H9 (cell line): ENCODE data around the gene PACS1. TPM values are rescaled to one million over a fixed set of nuclear protein-coding genes. Genes with fewer than 3 reads are reported as not detected.
A peak's percentile ranks its signal among the peaks of the same experiment; 100 is the strongest.

Source experiments
- DNase-seq: peaks from one replicate; pipeline ENCODE4 v3.0.0-alpha.2; 2017
- H2AFZ ChIP-seq: one replicate; pipeline ENCODE4 v1.6.1; 2013; ENCODE audit warnings: mild to moderate bottlenecking, low read length, control low read depth, moderate library complexity
- H2AK5ac ChIP-seq: 2 replicates; pipeline ENCODE4 v1.6.1; 2013; ENCODE audit warnings: low read length, control low read depth, mixed read lengths; ENCODE audit not compliant: insufficient read length
- H2BK120ac ChIP-seq: one replicate; pipeline ENCODE4 v1.6.1; 2013; ENCODE audit warnings: low read depth, mild to moderate bottlenecking, low read length, control low read depth, inconsistent platforms; ENCODE audit not compliant: poor library complexity, severe bottlenecking
- H2BK12ac ChIP-seq: 2 replicates; pipeline ENCODE4 v1.6.1; 2013; ENCODE audit warnings: low read length, control low read depth, mixed read lengths, low read depth; ENCODE audit not compliant: insufficient read length
- H2BK15ac ChIP-seq: 2 replicates; pipeline ENCODE4 v1.6.1; 2013; ENCODE audit warnings: low read depth, low read length, control low read depth
- H2BK20ac ChIP-seq: one replicate; pipeline ENCODE4 v1.6.1; 2013; ENCODE audit warnings: low read depth, mild to moderate bottlenecking, low read length, control low read depth, inconsistent platforms; ENCODE audit not compliant: poor library complexity, severe bottlenecking
- H2BK5ac ChIP-seq: 2 replicates; pipeline ENCODE4 v1.6.1; 2013; ENCODE audit warnings: low read length, control low read depth, mixed read lengths; ENCODE audit not compliant: insufficient read length
- H3K14ac ChIP-seq: 2 replicates; pipeline ENCODE4 v1.6.1; 2013; ENCODE audit warnings: low read length, control low read depth; ENCODE audit not compliant: insufficient read depth
- H3K18ac ChIP-seq: 2 replicates; pipeline ENCODE4 v1.6.1; 2013; ENCODE audit warnings: low read depth, mild to moderate bottlenecking, mixed read lengths, low read length, control low read depth; ENCODE audit not compliant: insufficient read length
- H3K23ac ChIP-seq: 2 replicates; pipeline ENCODE4 v1.6.1; 2013; ENCODE audit warnings: low read length, control low read depth, mixed read lengths, low read depth; ENCODE audit not compliant: insufficient read length
- H3K23me2 ChIP-seq: 2 replicates; pipeline ENCODE4 v1.6.1; 2013; ENCODE audit warnings: low read depth, mild to moderate bottlenecking, mixed read lengths, low read length, control low read depth; ENCODE audit not compliant: insufficient read length, poor library complexity, severe bottlenecking
- H3K27ac ChIP-seq: 2 replicates; pipeline ENCODE4 v1.5.1; 2013; ENCODE audit warnings: low read length, control low read depth, mixed read lengths, low read depth; ENCODE audit not compliant: insufficient read length
- H3K27me3 ChIP-seq: 2 replicates; pipeline ENCODE4 v1.6.1; 2013; ENCODE audit warnings: low read length, control low read depth, inconsistent platforms; ENCODE audit not compliant: insufficient read depth
- H3K4ac ChIP-seq: 2 replicates; pipeline ENCODE4 v1.6.1; 2013; ENCODE audit warnings: low read depth, mild to moderate bottlenecking, control low read depth, inconsistent platforms, low read length, moderate library complexity
- H3K4me1 ChIP-seq: 2 replicates; pipeline ENCODE4 v1.6.1; 2013; ENCODE audit warnings: low read length, control low read depth, inconsistent platforms; ENCODE audit not compliant: insufficient read depth
- H3K4me2 ChIP-seq: 2 replicates; pipeline ENCODE4 v1.6.1; 2013; ENCODE audit warnings: low read length, control low read depth, mixed read lengths; ENCODE audit not compliant: insufficient read length, insufficient read depth
- H3K56ac ChIP-seq: 2 replicates; pipeline ENCODE4 v1.6.1; 2013; ENCODE audit warnings: low read depth, mild to moderate bottlenecking, mixed read lengths, low read length, control low read depth; ENCODE audit not compliant: insufficient read length
- H3K79me1 ChIP-seq: 2 replicates; pipeline ENCODE4 v1.6.1; 2013; ENCODE audit warnings: low read depth, mild to moderate bottlenecking, moderate library complexity, low read length, control low read depth, inconsistent platforms; ENCODE audit not compliant: insufficient read depth, poor library complexity, severe bottlenecking
- H3K79me2 ChIP-seq: 2 replicates; pipeline ENCODE4 v1.6.1; 2013; ENCODE audit warnings: low read length, control low read depth, inconsistent platforms; ENCODE audit not compliant: insufficient read depth
- H3K9ac ChIP-seq: 2 replicates; pipeline ENCODE4 v1.6.1; 2013; ENCODE audit warnings: low read length, control low read depth, mixed read lengths; ENCODE audit not compliant: insufficient read length; ENCODE audit errors: extremely low read depth
- H3K9me3 ChIP-seq: one replicate; pipeline ENCODE4 v1.6.1; 2013; ENCODE audit warnings: low read depth, low read length, inconsistent platforms; ENCODE audit not compliant: control insufficient read depth
- H3T11ph ChIP-seq: one replicate; pipeline ENCODE4 v1.6.1; 2013; ENCODE audit warnings: mild to moderate bottlenecking, low read length, control low read depth, inconsistent platforms
- H4K20me1 ChIP-seq: one replicate; pipeline ENCODE4 v1.6.1; 2013; ENCODE audit not compliant: control insufficient read depth, insufficient read length, insufficient read depth
- H4K5ac ChIP-seq: 2 replicates; pipeline ENCODE4 v1.6.1; 2013; ENCODE audit warnings: low read depth, mild to moderate bottlenecking, mixed read lengths, low read length, control low read depth; ENCODE audit not compliant: insufficient read length
- H4K8ac ChIP-seq: replicated peaks from 2 replicates; pipeline ENCODE4 v1.6.1; 2013; ENCODE audit warnings: low read length, control low read depth, mixed read lengths, low read depth; ENCODE audit not compliant: insufficient read length
- H4K91ac ChIP-seq: 2 replicates; pipeline ENCODE4 v1.6.1; 2013; ENCODE audit warnings: low read depth, mild to moderate bottlenecking, moderate library complexity, mixed read lengths, low read length, control low read depth; ENCODE audit not compliant: insufficient read length
- H3K27ac Mint-ChIP-seq, 3 experiments: 2 replicates in 2 of 3; 3 replicates in 1 of 3; pipeline ENCODE4 v1.8.0; 2020 to 2021; ENCODE audit warnings: mixed read lengths in 3 of 3, mild to moderate bottlenecking in 1 of 3, moderate library complexity in 1 of 3
- H3K27me3 Mint-ChIP-seq: 2 replicates; pipeline ENCODE4 v1.8.0; 2021; ENCODE audit warnings: low read depth, mild to moderate bottlenecking, moderate library complexity, mixed read lengths
- H3K36me3 Mint-ChIP-seq, 3 experiments: 2 replicates in 2 of 3; 3 replicates in 1 of 3; pipeline ENCODE4 v1.8.0; 2020 to 2021; ENCODE audit warnings: low read depth in 3 of 3, mixed read lengths in 3 of 3; ENCODE audit not compliant: insufficient read depth in 1 of 3
- H3K4me1 Mint-ChIP-seq, 2 experiments: 2 replicates each; pipeline ENCODE4 v1.8.0; 2020; ENCODE audit warnings: mixed read lengths in 2 of 2
- H3K4me3 Mint-ChIP-seq, 2 experiments: 2 replicates in 1 of 2; 3 replicates in 1 of 2; pipeline ENCODE4 v1.8.0; 2020 to 2021; ENCODE audit warnings: mild to moderate bottlenecking in 2 of 2, mixed read lengths in 2 of 2, moderate library complexity in 1 of 2
- H3K9me3 Mint-ChIP-seq, 2 experiments: 2 replicates in 1 of 2; 3 replicates in 1 of 2; pipeline ENCODE4 v1.8.0; 2020; ENCODE audit warnings: mild to moderate bottlenecking in 2 of 2, mixed read lengths in 2 of 2, moderate library complexity in 1 of 2
- CTCF ChIP-seq: fragments of 200-600 bp; sonication (generic); conservative IDR thresholded peaks from 3 replicates; pipeline ENCODE4 v1.8.0; 2021; ENCODE audit warnings: antibody characterized with exemption, mild to moderate bottlenecking
- WGBS: extraction: QIAGEN DNeasy Blood & Tissue Kit; methylation state at CpG from one replicate; pipeline ENCODE4 v1.1.7; 2013; ENCODE audit warnings: missing lambda C conversion rate, low lambda C conversion rate, mixed read lengths; ENCODE audit not compliant: insufficient read length; ENCODE audit errors: extremely low coverage; 5-methylcytosine and 5-hydroxymethylcytosine counted together
- total RNA-seq: library from RNA; stranded (reverse); gene quantifications from 2 replicates; pipeline ENCODE4 v1.2.1, GENCODE V29; 2021

The PACS1 gene
- total RNA-seq, 1 experiment from 2014 or later = 35.5 TPM

- Histone ChIP-seq H3T11ph (no peak overlapping the region), H4K91ac (no peak overlapping the region), H2BK15ac (no peak overlapping the region), H3K27me3 (no peaks in the 10 kb centered on the region), H3K27ac (no peak overlapping the region), H3K79me1 (no peaks in the 10 kb centered on the region), H2BK20ac (no peak overlapping the region), H3K23me2 (peaks cover 4% of the 10 kb centered on the region), H3K9me3 (no peaks in the 10 kb centered on the region), H2BK5ac (no peak overlapping the region), H3K14ac (no peak overlapping the region), H3K56ac (no peak overlapping the region), H3K79me2 (peaks cover 2% of the 10 kb centered on the region; the same call in 1 of the 2 replicates), H4K20me1 (no peaks in the 10 kb centered on the region), H3K4me1 (no peaks in the 10 kb centered on the region), H4K5ac (no peak overlapping the region), H3K18ac (no peak overlapping the region), H2BK12ac (no peak overlapping the region), H3K4ac (no peak overlapping the region), H2AK5ac (no peak overlapping the region), H4K8ac (no peak overlapping the region), H2AFZ (no peak overlapping the region), H2BK120ac (no peak overlapping the region), H3K9ac (no peak overlapping the region), H3K23ac (no peak overlapping the region), H3K4me2 (no peak overlapping the region)
- no peak for TF ChIP-seq CTCF
- no CpG with 5 or more reads among the region's 3 CpGs for WGBS
- peaks cover 21 to 32% of the 10 kb centered on the region in 2 experiments for H3K4me1 Mint-ChIP-seq
- no peaks in the 10 kb centered on the region for H3K27me3 Mint-ChIP-seq
- H3K4me3 Mint-ChIP-seq = peak overlapping the region; percentile 83 to 91; a peak in 4 of 5 replicates
- H3K36me3 Mint-ChIP-seq = peaks cover 18 to 44% (median 29%) of the 10 kb centered on the region in 3 experiments
- H3K9me3 Mint-ChIP-seq = no peaks in the 10 kb centered on the region; a peak in 1 of 5 replicates
- no peak for DNase-seq
- H3K27ac Mint-ChIP-seq = no peak overlapping the region
These were observed 2.0 kb downstream of the PACS1 start for GRCh38 chr11:66072081-66072480.
